Esophagus mucosa (tissue), 1 donor: ENCODE results near the gene IL4R. TPM values are rescaled to one million over a fixed set of nuclear protein-coding genes. Genes with fewer than 3 reads are reported as not detected.
A peak's percentile ranks its signal among the peaks of the same experiment; 100 is the strongest.
"Not testable (repeated sequence)": the region's sequence is repeated elsewhere in the genome, so short reads cannot be mapped to it uniquely, and the experiment has no call there.

Experiments used
- ATAC-seq: fragments of 200-7000 bp; cut with Tn5 transposase; one replicate; pipeline ENCODE4 v1.9.1; 2020
- total RNA-seq: library from RNA; stranded (reverse); gene quantifications from one replicate; pipeline ENCODE4 v1.2.4, GENCODE V29; 2023
- donor health status: DM: yes; HTN: yes; CAD: no.

IL4R gene
- total RNA-seq: 119 TPM

- peak; percentile 6 for ATAC-seq
These were observed at the start of gene IL4R for GRCh38 chr16:27313422-27314160. TSS of gene IL4R (plus strand) at chr16:27313974. CDS start at chr16:27340204, 26,230 bp downstream.

DNA sequence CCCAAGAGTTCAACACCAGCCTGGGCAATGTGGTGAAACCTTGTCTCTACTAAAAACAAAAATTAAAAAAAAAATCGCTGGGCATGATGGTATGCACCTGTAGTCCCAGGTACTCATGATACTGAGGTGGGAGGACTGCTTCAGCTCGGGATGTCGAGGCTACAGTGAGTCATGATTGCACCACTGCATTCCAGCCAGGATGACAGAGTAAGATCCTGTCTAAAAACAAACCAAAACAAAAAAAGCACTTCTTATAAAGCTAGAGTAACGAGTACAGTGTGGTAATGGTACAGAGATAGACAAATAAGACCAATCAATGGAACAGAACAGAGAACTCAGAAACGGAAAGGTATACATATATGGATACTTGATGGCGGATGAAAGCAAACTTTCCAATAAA lies 49.6 kb upstream of the IL4R start:
- ATAC-seq: peak; percentile 80

DNA sequence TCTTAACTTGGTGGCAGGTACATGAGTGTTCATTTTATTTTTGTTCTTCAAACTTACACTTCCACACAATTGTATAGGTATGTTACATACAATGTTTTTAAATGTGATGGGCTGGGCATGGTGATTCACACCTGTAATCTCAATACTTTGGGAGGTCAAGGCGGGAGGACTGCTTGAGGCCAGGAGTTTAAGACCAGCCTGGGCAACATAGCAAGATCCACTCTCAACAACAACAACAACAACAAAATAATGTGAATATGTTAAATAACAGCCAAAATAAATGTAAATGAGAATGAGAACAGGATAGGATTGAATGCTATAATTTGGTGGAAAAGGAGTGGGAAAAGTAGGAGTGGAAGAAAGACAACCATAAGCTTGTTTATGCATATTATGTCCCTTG lies 47.8 kb upstream of the IL4R start:
- no peak for ATAC-seq

- ATAC-seq: no peak
These were observed 46.6 kb upstream of the IL4R start for GRCh38 chr16:27267037-27267677.

DNA sequence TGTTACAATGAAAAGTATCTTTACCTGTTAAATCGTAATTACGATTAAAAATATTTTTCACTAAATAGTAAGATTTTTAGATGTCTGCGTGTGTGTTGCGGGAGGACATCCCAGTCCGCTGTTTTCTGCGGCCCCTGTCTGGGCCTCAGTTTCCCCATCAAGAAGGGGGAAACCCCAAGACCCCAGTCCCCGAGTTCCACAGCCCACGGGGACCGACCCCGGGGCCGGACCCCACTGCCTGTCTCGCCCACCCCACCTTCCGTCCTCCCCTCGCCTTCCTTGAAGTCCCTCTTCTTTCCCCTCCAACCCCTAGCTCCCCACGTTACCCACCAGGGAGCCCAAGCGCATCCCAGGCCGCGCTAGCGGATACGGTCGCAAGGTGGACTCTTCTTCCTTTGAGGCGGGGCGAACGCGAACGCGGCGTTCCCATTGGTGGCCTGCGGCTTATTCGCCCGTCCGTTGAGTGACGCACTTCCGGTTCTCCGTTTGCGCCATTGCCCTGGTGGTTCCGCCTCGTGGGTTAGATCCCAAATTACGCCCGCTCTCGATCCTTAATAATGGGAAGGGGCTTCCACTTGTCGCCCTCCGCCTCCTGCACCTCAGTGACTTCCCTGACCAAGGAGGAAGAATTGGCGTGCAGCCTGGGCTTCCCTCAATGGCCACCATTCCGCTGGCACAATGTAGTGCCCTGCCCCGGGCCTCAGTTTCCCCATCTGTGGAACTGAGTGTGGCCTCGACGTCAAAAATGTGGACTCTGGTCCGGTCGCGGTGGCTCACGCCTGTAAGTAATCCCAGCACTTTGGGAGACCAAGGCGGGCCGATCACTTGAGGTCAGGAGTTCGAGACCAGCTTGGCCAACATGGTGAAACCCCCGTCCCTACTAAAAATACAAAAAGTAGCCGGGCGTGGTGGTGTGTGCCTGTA lies 45.1 kb upstream of the IL4R start, which contains the start of gene NSMCE1:
NSMCE1 (minus strand) TSS at position 397 of the 924 bp plus-strand sequence. CDS start 11,202 bp downstream, outside the sequence.
- ATAC-seq: peak; percentile 95

- no peak for ATAC-seq
These were observed 44.2 kb upstream of the IL4R start for GRCh38 chr16:27269300-27270150.

DNA sequence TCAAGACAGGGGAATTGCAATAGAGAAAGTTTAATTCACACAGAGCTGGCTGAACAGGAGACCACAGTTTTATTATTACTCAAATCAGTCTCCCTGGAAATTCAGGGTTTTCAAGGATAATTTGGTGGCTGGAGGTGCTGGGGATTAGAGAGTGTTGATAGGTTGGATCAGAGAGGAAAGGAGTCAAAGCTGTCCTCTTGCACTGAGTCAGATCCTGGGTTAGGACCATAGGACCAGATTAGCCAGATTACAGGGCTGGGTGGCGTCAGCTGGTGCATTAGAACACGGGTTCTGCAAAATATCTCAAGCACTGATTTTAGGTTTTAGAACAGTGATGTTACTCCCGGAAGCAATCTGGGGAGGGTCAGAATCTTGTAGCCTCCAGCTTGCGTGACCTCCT lies 43.4 kb upstream of the IL4R start:
- no peak for ATAC-seq

DNA sequence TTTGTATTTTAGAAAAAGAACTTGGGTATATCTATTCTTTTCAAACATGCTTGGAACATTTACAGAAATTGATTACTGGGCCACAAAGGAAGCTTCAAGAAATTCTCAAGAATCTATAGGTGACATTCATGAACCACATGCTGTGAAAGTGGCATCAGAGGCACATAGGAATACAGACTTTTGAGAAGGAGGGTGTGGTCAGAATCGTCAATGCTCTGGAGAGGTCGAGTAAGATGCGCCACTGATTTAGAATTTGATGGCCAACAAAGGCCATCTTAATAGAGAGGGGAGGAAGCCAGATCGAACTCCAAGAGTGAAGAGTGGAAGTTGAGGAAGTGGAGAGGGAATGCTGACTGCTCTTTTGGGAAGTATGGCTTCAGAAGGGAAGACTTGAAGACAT lies 41.7 kb upstream of the IL4R start:
- no peak for ATAC-seq

- not testable (repeated sequence) for ATAC-seq
These were observed 41.1 kb upstream of the IL4R start for GRCh38 chr16:27272697-27273096.

GRCh38 chr16:27273330-27273669 lies 40.5 kb upstream of the IL4R start:
- ATAC-seq: no peak

GRCh38 chr16:27273670-27274423 lies 39.9 kb upstream of the IL4R start:
- no peak for ATAC-seq

DNA sequence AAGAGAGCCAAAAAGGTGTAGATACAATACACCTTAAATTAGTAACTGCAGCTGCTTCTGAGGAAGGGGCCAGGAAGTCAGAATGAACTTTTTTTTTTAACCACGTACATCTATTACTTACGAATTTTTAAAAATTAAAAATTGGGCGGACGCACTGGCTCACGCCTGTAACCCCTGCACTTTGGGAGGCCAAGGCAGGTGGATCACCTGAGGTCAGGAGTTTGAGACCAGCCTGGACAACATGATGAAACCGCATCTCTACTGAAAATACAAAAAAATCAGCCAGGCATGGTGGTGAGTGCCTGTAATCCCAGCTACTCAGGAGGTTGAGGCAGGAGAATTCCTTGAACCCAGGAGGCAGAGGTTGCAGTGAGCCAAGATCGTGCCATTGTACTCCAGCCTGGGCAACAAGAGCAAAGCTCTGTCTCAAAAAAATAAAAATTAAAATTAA lies 39.3 kb upstream of the IL4R start:
- ATAC-seq: not testable (repeated sequence)

- ATAC-seq: no peak
These were observed 38.4 kb upstream of the IL4R start for GRCh38 chr16:27275394-27275793.

DNA sequence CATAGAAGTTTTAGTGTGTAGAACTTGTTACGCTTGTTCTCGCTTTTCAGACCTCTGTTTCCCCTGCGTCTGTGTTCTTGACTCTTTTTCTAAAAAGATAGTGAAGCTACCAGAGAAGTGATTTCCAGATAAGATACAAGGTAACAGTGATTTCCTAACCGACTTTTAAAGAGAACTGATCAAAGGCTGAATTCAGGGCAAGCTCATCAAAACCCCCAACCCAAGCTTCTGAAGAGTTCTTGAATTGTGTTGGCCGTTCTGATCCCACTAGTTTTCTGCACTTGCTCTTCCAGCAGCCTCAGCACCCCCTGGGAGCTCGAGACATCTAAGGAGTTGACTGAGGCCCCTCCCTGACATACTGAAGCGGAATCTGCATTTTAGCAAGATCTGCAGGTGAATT lies 32.5 kb upstream of the IL4R start:
- ATAC-seq: no peak

DNA sequence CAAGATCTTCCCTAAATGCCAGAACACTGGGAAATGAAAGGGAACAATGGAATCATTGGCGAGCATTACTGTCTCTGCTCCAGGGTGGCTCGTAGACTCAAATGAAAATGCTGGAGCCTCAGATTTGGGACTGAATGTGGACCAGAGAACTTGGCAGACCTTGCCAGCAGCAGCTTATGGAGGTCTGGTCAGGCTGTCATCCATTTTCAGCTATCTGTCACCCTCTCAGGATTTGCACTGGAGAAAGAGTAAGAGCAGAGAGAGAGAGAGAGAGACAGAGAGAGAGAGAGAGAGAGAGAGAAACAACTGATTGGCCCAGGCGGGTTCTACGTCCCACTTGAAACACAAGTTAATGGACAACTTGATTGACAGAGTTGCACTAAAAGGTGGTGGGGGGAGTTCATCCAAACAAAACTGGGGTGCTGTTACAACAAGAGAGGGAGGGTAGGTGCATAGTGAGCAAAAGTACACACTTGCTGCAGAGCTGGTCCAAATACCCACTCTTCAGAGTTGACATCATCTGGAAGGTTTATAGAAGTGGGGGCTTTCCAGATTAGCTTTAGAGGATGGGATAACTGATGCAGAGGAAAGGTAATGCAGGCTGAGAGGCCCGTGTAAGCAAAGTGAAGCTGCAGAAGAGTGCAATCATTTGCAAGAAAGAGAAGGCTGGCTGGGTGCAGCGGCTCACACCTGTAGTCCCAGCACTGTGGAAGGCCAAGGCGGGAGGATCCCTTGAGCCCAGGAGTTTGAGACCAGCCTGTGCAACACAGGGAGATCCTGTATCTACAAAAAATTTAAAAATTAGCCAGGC lies 28.7 kb upstream of the IL4R start:
- no peak for ATAC-seq

GRCh38 chr16:27285676-27286196 lies 28.0 kb upstream of the IL4R start:
- peak; percentile 22 for ATAC-seq

DNA sequence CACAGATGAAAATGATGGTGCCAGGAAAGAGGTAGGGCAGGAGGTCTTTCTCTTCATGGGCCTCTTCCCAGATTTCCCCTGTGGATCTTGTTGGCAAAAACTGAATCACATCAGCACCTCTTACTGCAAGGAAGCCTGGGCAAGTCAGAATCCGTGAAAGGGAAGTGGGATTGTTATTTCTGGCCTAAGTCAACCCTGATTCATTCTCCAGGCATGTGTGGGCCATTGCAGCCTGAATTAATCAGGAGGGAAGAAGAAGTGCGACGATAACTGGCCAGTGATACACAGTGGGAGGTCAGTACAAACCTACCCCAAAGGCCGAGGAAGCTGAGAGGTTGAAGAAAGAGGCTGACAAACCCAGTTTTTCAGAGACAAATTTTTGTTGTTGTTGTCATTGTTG lies 27.3 kb upstream of the IL4R start:
- peak; percentile 76 for ATAC-seq

- no peak for ATAC-seq
These were observed 26.5 kb upstream of the IL4R start for GRCh38 chr16:27287051-27287811.

- ATAC-seq: no peak
These were observed 25.9 kb upstream of the IL4R start for GRCh38 chr16:27287887-27288286.
